Peyer's patch (tissue), 4 donors: ENCODE results near the gene MLPH.

Experiments used
- CTCF ChIP-seq, 6 experiments: fragments of 450-650 bp in 4 of 6; fragments of 200-600 bp in 2 of 6; sonication (generic) in 1 of 6; IDR thresholded peaks; one replicate each; pipeline ENCODE4 v1.5.1; 2017 to 2019; ENCODE audit warnings: antibody characterized with exemption in 6 of 6, mild to moderate bottlenecking in 3 of 6, moderate library complexity in 1 of 6
- POLR2A ChIP-seq, 2 donors: fragments of 450-650 bp; IDR thresholded peaks; one replicate each; pipeline ENCODE4 v1.5.1; 2017; ENCODE audit warnings: antibody characterized with exemption in 2 of 2, mild to moderate bottlenecking in 2 of 2, moderate library complexity in 2 of 2

- TF ChIP-seq POLR2A (IDR thresholded peaks at IDR 0.05) (no peak), CTCF (IDR thresholded peaks at IDR 0.05) (no peak)
These were observed 53.2 kb downstream of the MLPH start for GRCh38 chr2:237540223-237540775.
